GM23338 (cell line): ENCODE measurements around the gene FRMD4A. TPM values are rescaled to one million over a fixed set of nuclear protein-coding genes. Genes with fewer than 3 reads are reported as not detected.

Experiments
- ATAC-seq: fragments of 200-7000 bp; cut with Tn5 transposase; 3 replicates; pipeline ENCODE4 v1.9.1; 2020
- DNase-seq: peaks from one replicate; pipeline ENCODE4 v3.0.0-alpha.2; 2015; ENCODE audit warnings: low spot score
- H2AFZ ChIP-seq: fragments of 200-600 bp; sonication (generic); 2 replicates; pipeline ENCODE4 v1.8.0; 2016; ENCODE audit warnings: antibody characterized with exemption, mild to moderate bottlenecking, moderate library complexity
- H3F3A ChIP-seq: fragments of 200-600 bp; sonication (generic); replicated peaks from 2 replicates; pipeline ENCODE4 v1.8.0; 2017; ENCODE audit warnings: antibody characterized with exemption, mixed run types, low read depth
- H3K27ac ChIP-seq: fragments of 200-600 bp; sonication (generic); 2 replicates; pipeline ENCODE4 v1.6.1; 2016; ENCODE audit warnings: low read depth
- H3K27me3 ChIP-seq: fragments of 200-600 bp; sonication (generic); 2 replicates; pipeline ENCODE4 v1.8.0; 2016; ENCODE audit warnings: mild to moderate bottlenecking, mixed run types, moderate library complexity; ENCODE audit not compliant: insufficient read depth
- H3K36me3 ChIP-seq: fragments of 200-600 bp; sonication (generic); 2 replicates; pipeline ENCODE4 v1.8.0; 2016; ENCODE audit warnings: mild to moderate bottlenecking; ENCODE audit not compliant: insufficient read depth
- H3K4me1 ChIP-seq: fragments of 200-600 bp; sonication (generic); 2 replicates; pipeline ENCODE4 v1.8.0; 2016; ENCODE audit warnings: mild to moderate bottlenecking, moderate library complexity; ENCODE audit not compliant: insufficient read depth
- H3K4me2 ChIP-seq: fragments of 200-600 bp; sonication (generic); 2 replicates; pipeline ENCODE4 v1.7.1; 2017; ENCODE audit warnings: mixed run types
- H3K4me3 ChIP-seq: fragments of 200-600 bp; sonication (generic); 2 replicates; pipeline ENCODE4 v1.6.1; 2016; ENCODE audit warnings: mixed run types
- H3K79me2 ChIP-seq: fragments of 200-600 bp; sonication (generic); replicated peaks from 2 replicates; pipeline ENCODE4 v1.8.0; 2017; ENCODE audit warnings: mild to moderate bottlenecking; ENCODE audit not compliant: insufficient read depth
- H3K9me2 ChIP-seq: fragments of 200-600 bp; sonication (generic); 2 replicates; pipeline ENCODE4 v1.8.0; 2017; ENCODE audit not compliant: insufficient read depth
- H4K20me1 ChIP-seq: fragments of 200-600 bp; sonication (generic); replicated peaks from 2 replicates; pipeline ENCODE4 v1.8.0; 2017; ENCODE audit warnings: mild to moderate bottlenecking; ENCODE audit not compliant: insufficient read depth
- H3K27ac Mint-ChIP-seq: 2 replicates; pipeline ENCODE4 v1.8.0; 2020; ENCODE audit warnings: inconsistent platforms, mild to moderate bottlenecking, moderate library complexity, mixed read lengths
- H3K27me3 Mint-ChIP-seq: 3 replicates; pipeline ENCODE4 v1.8.0; 2022; ENCODE audit warnings: low read depth, mild to moderate bottlenecking, moderate library complexity, mixed read lengths, inconsistent platforms; ENCODE audit not compliant: insufficient read depth, poor library complexity
- H3K36me3 Mint-ChIP-seq: 3 replicates; pipeline ENCODE4 v1.8.0; 2021; ENCODE audit warnings: low read depth, mild to moderate bottlenecking, inconsistent platforms, moderate library complexity, mixed read lengths
- H3K4me1 Mint-ChIP-seq: 3 replicates; pipeline ENCODE4 v1.8.0; 2020; ENCODE audit warnings: mild to moderate bottlenecking, inconsistent platforms, mixed read lengths
- H3K4me3 Mint-ChIP-seq: 3 replicates; pipeline ENCODE4 v1.8.0; 2021; ENCODE audit warnings: moderate library complexity, mild to moderate bottlenecking, inconsistent platforms, mixed read lengths
- H3K9me3 Mint-ChIP-seq: 3 replicates; pipeline ENCODE4 v1.8.0; 2020; ENCODE audit warnings: moderate library complexity, mild to moderate bottlenecking, inconsistent platforms, mixed read lengths
- ETS1 ChIP-seq: IDR thresholded peaks from 2 replicates; pipeline ENCODE4 v1.6.1; 2016; ENCODE audit warnings: antibody characterized with exemption
- EZH2 ChIP-seq: fragments of 200-600 bp; sonication (generic); IDR thresholded peaks from one replicate; pipeline ENCODE4 v1.8.0; 2017; ENCODE audit warnings: antibody characterized with exemption, mild to moderate bottlenecking, low read depth; ENCODE audit not compliant: unreplicated experiment
- JUNB ChIP-seq: IDR thresholded peaks from one replicate; pipeline ENCODE4 v1.6.1; 2016; ENCODE audit warnings: antibody characterized with exemption; ENCODE audit not compliant: unreplicated experiment
- NANOG ChIP-seq: IDR thresholded peaks from 2 replicates; pipeline ENCODE4 v1.6.1; 2016; ENCODE audit warnings: antibody characterized with exemption, borderline replicate concordance
- POLR2AphosphoS5 ChIP-seq: IDR thresholded peaks from 2 replicates; pipeline ENCODE4 v1.6.1; 2016; ENCODE audit warnings: antibody characterized with exemption, low read depth
- ZNF114 ChIP-seq: fragments of 250-450 bp; sonication (Bioruptor Pico); IDR thresholded peaks from 2 replicates; pipeline ENCODE4 v1.5.0; 2020; ENCODE audit warnings: mild to moderate bottlenecking, moderate library complexity
- polyA plus RNA-seq: library from polyadenylated mRNA; unstranded; fragments of >200 nt; fragmentation: Nextera tagmentation; extraction: Ambion mirVana; gene quantifications from 2 replicates; pipeline ENCODE4 v1.2.1, GENCODE V29; 2016
- total RNA-seq: library from RNA; depleted of rRNA; stranded (reverse); fragments of >200 nt; shearing (Covaris generic); gene quantifications from 2 replicates; pipeline ENCODE4 v1.2.3, GENCODE V29; 2014
- TF ChIP-seq, protein P1 (sequence below): IDR thresholded peaks from one replicate; pipeline ENCODE4 v1.6.1; 2018; ENCODE audit warnings: antibody characterized with exemption; ENCODE audit not compliant: unreplicated experiment
- TF ChIP-seq, protein P2 (sequence below): fragments of 250-450 bp; sonication (Bioruptor Pico); IDR thresholded peaks from 2 replicates; pipeline ENCODE4 v1.5.0; 2020; ENCODE audit warnings: mild to moderate bottlenecking, moderate library complexity

The FRMD4A gene
- total and polyA plus RNA-seq, 2 experiments from 2014 or later: 14.0 to 20.1 TPM

GRCh38 chr10:14278533-14278932 lies 52.2 kb downstream of the FRMD4A start:
- H3F3A ChIP-seq: no peaks in the 10 kb centered on the region
- H3K4me2 ChIP-seq: no peak overlapping the region
- no peaks in the 10 kb centered on the region for H3K79me2 ChIP-seq
- no peaks in the 10 kb centered on the region for H3K27me3 ChIP-seq
- peaks cover 8% of the 10 kb centered on the region; the same call in 1 of the 2 replicates for H3K9me2 ChIP-seq
- H2AFZ ChIP-seq: no peak overlapping the region
- Mint-ChIP-seq H3K9me3 (no peaks in the 10 kb centered on the region), H3K27ac (no peak overlapping the region), H3K36me3 (no peaks in the 10 kb centered on the region; the same call in 2 of the 3 replicates), H3K27me3 (peaks cover 2% of the 10 kb centered on the region), H3K4me1 (no peaks in the 10 kb centered on the region), H3K4me3 (no peak overlapping the region)
- H3K4me1 ChIP-seq: no peaks in the 10 kb centered on the region
- no peak overlapping the region for H3K27ac ChIP-seq
- no peak overlapping the region for H3K4me3 ChIP-seq
- no peaks in the 10 kb centered on the region for H4K20me1 ChIP-seq
- H3K36me3 ChIP-seq: no peaks in the 10 kb centered on the region
- TF ChIP-seq, protein P1, sequence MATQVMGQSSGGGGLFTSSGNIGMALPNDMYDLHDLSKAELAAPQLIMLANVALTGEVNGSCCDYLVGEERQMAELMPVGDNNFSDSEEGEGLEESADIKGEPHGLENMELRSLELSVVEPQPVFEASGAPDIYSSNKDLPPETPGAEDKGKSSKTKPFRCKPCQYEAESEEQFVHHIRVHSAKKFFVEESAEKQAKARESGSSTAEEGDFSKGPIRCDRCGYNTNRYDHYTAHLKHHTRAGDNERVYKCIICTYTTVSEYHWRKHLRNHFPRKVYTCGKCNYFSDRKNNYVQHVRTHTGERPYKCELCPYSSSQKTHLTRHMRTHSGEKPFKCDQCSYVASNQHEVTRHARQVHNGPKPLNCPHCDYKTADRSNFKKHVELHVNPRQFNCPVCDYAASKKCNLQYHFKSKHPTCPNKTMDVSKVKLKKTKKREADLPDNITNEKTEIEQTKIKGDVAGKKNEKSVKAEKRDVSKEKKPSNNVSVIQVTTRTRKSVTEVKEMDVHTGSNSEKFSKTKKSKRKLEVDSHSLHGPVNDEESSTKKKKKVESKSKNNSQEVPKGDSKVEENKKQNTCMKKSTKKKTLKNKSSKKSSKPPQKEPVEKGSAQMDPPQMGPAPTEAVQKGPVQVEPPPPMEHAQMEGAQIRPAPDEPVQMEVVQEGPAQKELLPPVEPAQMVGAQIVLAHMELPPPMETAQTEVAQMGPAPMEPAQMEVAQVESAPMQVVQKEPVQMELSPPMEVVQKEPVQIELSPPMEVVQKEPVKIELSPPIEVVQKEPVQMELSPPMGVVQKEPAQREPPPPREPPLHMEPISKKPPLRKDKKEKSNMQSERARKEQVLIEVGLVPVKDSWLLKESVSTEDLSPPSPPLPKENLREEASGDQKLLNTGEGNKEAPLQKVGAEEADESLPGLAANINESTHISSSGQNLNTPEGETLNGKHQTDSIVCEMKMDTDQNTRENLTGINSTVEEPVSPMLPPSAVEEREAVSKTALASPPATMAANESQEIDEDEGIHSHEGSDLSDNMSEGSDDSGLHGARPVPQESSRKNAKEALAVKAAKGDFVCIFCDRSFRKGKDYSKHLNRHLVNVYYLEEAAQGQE: no peak
- no peak for ATAC-seq
- no peak for DNase-seq

- Histone ChIP-seq H3K4me2 (no peak overlapping the region), H3K27me3 (no peaks in the 10 kb centered on the region), H3K27ac (no peak overlapping the region), H3K9me2 (peaks cover 4% of the 10 kb centered on the region; the same call in 1 of the 2 replicates), H2AFZ (no peak overlapping the region), H4K20me1 (no peaks in the 10 kb centered on the region), H3K4me1 (no peaks in the 10 kb centered on the region), H3K4me3 (no peak overlapping the region), H3F3A (no peaks in the 10 kb centered on the region), H3K36me3 (no peaks in the 10 kb centered on the region), H3K79me2 (no peaks in the 10 kb centered on the region)
- Mint-ChIP-seq H3K27me3 (peaks cover 2% of the 10 kb centered on the region), H3K9me3 (no peaks in the 10 kb centered on the region), H3K36me3 (no peaks in the 10 kb centered on the region; the same call in 2 of the 3 replicates), H3K4me1 (no peaks in the 10 kb centered on the region), H3K4me3 (no peak overlapping the region), H3K27ac (no peak overlapping the region)
- no peak for DNase-seq
- no peak for TF ChIP-seq ETS1
- no peak for TF ChIP-seq JUNB
- TF ChIP-seq, protein P2, sequence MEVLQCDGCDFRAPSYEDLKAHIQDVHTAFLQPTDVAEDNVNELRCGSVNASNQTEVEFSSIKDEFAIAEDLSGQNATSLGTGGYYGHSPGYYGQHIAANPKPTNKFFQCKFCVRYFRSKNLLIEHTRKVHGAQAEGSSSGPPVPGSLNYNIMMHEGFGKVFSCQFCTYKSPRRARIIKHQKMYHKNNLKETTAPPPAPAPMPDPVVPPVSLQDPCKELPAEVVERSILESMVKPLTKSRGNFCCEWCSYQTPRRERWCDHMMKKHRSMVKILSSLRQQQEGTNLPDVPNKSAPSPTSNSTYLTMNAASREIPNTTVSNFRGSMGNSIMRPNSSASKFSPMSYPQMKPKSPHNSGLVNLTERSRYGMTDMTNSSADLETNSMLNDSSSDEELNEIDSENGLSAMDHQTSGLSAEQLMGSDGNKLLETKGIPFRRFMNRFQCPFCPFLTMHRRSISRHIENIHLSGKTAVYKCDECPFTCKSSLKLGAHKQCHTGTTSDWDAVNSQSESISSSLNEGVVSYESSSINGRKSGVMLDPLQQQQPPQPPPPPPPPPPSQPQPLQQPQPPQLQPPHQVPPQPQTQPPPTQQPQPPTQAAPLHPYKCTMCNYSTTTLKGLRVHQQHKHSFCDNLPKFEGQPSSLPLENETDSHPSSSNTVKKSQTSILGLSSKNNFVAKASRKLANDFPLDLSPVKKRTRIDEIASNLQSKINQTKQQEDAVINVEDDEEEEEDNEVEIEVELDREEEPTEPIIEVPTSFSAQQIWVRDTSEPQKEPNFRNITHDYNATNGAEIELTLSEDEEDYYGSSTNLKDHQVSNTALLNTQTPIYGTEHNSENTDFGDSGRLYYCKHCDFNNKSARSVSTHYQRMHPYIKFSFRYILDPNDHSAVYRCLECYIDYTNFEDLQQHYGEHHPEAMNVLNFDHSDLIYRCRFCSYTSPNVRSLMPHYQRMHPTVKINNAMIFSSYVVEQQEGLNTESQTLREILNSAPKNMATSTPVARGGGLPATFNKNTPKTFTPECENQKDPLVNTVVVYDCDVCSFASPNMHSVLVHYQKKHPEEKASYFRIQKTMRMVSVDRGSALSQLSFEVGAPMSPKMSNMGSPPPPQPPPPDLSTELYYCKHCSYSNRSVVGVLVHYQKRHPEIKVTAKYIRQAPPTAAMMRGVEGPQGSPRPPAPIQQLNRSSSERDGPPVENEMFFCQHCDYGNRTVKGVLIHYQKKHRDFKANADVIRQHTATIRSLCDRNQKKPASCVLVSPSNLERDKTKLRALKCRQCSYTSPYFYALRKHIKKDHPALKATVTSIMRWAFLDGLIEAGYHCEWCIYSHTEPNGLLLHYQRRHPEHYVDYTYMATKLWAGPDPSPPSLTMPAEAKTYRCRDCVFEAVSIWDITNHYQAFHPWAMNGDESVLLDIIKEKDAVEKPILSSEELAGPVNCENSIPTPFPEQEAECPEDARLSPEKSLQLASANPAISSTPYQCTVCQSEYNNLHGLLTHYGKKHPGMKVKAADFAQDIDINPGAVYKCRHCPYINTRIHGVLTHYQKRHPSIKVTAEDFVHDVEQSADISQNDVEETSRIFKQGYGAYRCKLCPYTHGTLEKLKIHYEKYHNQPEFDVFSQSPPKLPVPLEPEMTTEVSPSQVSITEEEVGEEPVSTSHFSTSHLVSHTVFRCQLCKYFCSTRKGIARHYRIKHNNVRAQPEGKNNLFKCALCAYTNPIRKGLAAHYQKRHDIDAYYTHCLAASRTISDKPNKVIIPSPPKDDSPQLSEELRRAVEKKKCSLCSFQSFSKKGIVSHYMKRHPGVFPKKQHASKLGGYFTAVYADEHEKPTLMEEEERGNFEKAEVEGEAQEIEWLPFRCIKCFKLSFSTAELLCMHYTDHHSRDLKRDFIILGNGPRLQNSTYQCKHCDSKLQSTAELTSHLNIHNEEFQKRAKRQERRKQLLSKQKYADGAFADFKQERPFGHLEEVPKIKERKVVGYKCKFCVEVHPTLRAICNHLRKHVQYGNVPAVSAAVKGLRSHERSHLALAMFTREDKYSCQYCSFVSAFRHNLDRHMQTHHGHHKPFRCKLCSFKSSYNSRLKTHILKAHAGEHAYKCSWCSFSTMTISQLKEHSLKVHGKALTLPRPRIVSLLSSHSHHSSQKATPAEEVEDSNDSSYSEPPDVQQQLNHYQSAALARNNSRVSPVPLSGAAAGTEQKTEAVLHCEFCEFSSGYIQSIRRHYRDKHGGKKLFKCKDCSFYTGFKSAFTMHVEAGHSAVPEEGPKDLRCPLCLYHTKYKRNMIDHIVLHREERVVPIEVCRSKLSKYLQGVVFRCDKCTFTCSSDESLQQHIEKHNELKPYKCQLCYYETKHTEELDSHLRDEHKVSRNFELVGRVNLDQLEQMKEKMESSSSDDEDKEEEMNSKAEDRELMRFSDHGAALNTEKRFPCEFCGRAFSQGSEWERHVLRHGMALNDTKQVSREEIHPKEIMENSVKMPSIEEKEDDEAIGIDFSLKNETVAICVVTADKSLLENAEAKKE (CRISPR knock-in tag): no peak
- no peak for TF ChIP-seq POLR2AphosphoS5
- no peak for TF ChIP-seq NANOG
- no peak for TF ChIP-seq ZNF114 (CRISPR knock-in tag)
- TF ChIP-seq EZH2: no peak
- ATAC-seq: no peak
These were observed 54.5 kb downstream of the FRMD4A start for GRCh38 chr10:14276210-14276609.
